ENCODE measurements around the gene PTPRZ1. TPM values are rescaled to one million over a fixed set of nuclear protein-coding genes. Genes with fewer than 3 reads are reported as not detected.

The PTPRZ1 gene
- total RNA-seq, 2 donors from 2014 or later, result 5.1 to 11.7 TPM

DNA sequence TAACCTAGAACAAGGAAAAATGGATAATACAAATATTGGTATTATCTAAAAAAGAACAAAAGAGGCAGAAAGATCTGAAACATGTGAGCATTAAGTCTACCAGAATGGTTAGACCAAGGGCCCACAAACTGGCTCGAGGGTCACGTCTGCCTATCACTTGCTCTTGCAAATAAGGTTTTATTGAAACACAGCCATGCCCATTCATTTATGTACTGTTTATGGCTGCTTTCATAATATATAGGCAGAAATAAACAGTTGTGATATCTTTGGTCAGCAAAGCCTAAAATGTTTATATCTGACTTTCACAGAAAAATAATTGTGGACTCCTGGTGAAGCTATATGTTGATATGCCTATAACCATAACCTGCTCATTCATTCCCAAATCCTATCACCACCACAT is 199.3 kb downstream of the PTPRZ1 start:
- TF ChIP-seq, protein P1, sequence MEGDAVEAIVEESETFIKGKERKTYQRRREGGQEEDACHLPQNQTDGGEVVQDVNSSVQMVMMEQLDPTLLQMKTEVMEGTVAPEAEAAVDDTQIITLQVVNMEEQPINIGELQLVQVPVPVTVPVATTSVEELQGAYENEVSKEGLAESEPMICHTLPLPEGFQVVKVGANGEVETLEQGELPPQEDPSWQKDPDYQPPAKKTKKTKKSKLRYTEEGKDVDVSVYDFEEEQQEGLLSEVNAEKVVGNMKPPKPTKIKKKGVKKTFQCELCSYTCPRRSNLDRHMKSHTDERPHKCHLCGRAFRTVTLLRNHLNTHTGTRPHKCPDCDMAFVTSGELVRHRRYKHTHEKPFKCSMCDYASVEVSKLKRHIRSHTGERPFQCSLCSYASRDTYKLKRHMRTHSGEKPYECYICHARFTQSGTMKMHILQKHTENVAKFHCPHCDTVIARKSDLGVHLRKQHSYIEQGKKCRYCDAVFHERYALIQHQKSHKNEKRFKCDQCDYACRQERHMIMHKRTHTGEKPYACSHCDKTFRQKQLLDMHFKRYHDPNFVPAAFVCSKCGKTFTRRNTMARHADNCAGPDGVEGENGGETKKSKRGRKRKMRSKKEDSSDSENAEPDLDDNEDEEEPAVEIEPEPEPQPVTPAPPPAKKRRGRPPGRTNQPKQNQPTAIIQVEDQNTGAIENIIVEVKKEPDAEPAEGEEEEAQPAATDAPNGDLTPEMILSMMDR (IDR thresholded peaks at IDR 0.05), result no peak
- Histone ChIP-seq H3K36me3 (peaks cover 13% of the 10 kb centered on the region), H3K9me3 (no peaks in the 10 kb centered on the region), H3K27ac (no peak overlapping the region), H3K4me3 (no peak overlapping the region), H3K4me1 (ENCODE audit: control insufficient read depth in 1 of 2, low read depth in 2 of 2) (no peaks in the 10 kb centered on the region), H3K27me3 (replicated peaks; ENCODE audit: insufficient read depth) (no peaks in the 10 kb centered on the region)
- DNase-seq (ENCODE audit: low spot score) (no peak), ATAC-seq (ENCODE audit: insufficient number of reproducible peaks, low FRiP score, low read depth) (no peak)

DNA sequence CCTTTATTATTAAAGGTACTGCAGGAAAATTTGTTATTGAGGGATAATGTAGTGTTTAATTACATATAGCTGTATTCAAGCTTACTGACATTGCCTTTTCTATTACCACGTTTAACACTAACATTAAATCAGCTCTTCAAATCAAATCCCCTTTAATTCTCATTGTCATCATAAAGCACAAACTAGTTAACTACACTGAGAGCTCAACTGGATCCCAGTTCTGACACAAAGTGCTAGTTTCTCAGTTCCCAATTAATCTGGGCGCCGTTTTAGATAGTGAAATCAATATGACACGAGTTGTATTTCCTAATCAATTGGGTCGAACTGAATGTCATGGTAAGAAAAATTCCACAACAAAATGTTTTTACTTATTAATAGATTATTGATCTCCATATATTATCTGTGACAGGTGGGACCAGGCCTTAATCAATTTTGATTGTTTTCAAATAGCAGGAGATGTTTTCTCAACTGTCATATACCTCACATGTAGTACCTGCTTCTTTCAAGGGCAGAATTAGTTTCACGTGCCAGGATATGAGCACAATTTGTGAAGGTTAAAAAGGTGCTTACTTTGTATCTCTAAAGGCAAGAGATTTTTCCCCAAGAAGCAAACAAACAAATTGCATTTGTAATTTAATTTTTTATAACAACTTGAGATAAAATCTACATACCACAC is 200.1 kb downstream of the PTPRZ1 start:
- no peak for DNase-seq (ENCODE audit: low spot score)
- Histone ChIP-seq H3K27ac (no peak overlapping the region), H3K9me3 (no peaks in the 10 kb centered on the region), H3K27me3 (replicated peaks; ENCODE audit: insufficient read depth) (no peaks in the 10 kb centered on the region), H3K4me1 (ENCODE audit: control insufficient read depth in 1 of 2, low read depth in 2 of 2) (no peaks in the 10 kb centered on the region), H3K4me3 (no peak overlapping the region), H3K36me3 (peaks cover 13% of the 10 kb centered on the region)
- ATAC-seq (ENCODE audit: insufficient number of reproducible peaks, low FRiP score, low read depth), result no peak
- TF ChIP-seq, protein P1 (IDR thresholded peaks at IDR 0.05), result no peak

DNA sequence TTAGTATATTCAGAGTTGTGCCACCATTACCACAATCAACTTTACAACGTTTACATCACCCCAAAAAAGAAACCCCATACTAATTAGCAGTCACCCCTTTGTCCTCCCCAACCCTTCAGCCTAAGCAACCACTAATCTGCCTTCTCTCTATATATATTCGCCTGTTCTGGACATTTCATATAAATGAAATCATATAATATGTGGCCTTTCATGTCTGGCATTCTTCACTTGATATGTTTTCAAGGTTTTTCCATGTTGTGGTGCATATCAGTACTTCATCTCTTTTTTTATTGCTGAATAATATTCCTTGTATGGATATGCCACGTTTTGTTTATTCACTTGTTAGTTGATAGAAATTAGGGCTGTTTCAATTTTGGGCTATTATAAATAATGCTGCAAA is 200.7 kb downstream of the PTPRZ1 start:
- Histone ChIP-seq H3K36me3 (peaks cover 13% of the 10 kb centered on the region), H3K9me3 (no peaks in the 10 kb centered on the region), H3K4me1 (ENCODE audit: control insufficient read depth in 1 of 2, low read depth in 2 of 2) (no peaks in the 10 kb centered on the region), H3K27ac (no peak overlapping the region), H3K27me3 (replicated peaks; ENCODE audit: insufficient read depth) (no peaks in the 10 kb centered on the region), H3K4me3 (no peak overlapping the region)
- TF ChIP-seq, protein P1 (IDR thresholded peaks at IDR 0.05), result no peak
- DNase-seq (ENCODE audit: low spot score) (no peak), ATAC-seq (ENCODE audit: insufficient number of reproducible peaks, low FRiP score, low read depth) (no peak)

DNA sequence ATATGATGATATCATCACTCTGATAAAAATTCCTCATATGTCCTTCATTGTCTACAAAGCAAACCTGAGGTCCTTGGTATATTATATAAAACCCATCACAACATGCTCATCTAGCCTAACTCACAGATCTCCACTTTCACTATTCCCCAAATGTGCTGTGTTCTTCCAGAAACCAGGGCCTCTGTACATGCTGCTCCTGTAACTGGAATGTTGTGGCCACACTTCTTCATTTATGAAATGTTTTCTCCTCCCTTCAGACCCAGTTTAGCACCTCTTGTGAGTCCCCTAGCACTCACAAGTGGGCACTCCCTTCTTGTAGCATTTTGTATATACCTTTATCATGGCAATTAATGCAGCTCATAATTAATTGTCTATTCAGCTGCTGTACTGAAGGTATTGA is 209.2 kb downstream of the PTPRZ1 start:
- TF ChIP-seq, protein P1 (IDR thresholded peaks at IDR 0.05), result no peak
- Histone ChIP-seq H3K36me3 (peaks cover 16% of the 10 kb centered on the region), H3K4me1 (ENCODE audit: control insufficient read depth in 1 of 2, low read depth in 2 of 2) (no peaks in the 10 kb centered on the region), H3K27ac (no peak overlapping the region), H3K4me3 (no peak overlapping the region), H3K9me3 (no peaks in the 10 kb centered on the region), H3K27me3 (replicated peaks; ENCODE audit: insufficient read depth) (no peaks in the 10 kb centered on the region)
- DNase-seq (ENCODE audit: low spot score) (no peak), ATAC-seq (ENCODE audit: insufficient number of reproducible peaks, low FRiP score, low read depth) (no peak)

DNA sequence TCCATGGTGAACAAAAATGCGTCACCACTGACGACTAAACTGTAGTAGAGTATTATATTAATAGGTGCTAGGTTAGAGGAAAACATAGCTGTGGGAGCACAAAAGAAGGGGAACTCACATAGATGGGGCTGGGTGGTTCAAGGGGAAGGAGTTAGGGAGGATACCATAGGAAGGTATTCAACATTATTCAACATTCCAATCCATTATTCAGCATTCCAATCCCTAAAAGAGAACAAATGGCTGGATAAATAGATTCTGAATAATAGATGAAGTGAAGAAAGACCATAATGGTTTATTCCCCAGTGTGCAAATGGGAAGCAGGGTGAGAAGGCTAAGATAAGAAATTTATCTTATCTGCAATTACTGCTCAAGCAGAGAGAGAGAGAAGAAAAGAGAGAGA is 209.7 kb downstream of the PTPRZ1 start:
- Histone ChIP-seq H3K9me3 (no peaks in the 10 kb centered on the region), H3K4me3 (no peak overlapping the region), H3K27ac (no peak overlapping the region), H3K27me3 (replicated peaks; ENCODE audit: insufficient read depth) (no peaks in the 10 kb centered on the region), H3K4me1 (ENCODE audit: control insufficient read depth in 1 of 2, low read depth in 2 of 2) (no peaks in the 10 kb centered on the region), H3K36me3 (peaks cover 16% of the 10 kb centered on the region)
- DNase-seq (ENCODE audit: low spot score), result no peak
- TF ChIP-seq, protein P1 (IDR thresholded peaks at IDR 0.05), result no peak
- no peak for ATAC-seq (ENCODE audit: insufficient number of reproducible peaks, low FRiP score, low read depth)

Data from thoracic aorta (tissue), 2 donors.